Dedifferentiated amniotic fluid mesenchymal stem cell (primary cell): ENCODE results near the gene UNC119.

Source experiments
- DNase-seq: peaks from one replicate; pipeline ENCODE4 v3.0.0-alpha.2; 2016; ENCODE audit errors: extremely low spot score

UNC119 gene

DNA sequence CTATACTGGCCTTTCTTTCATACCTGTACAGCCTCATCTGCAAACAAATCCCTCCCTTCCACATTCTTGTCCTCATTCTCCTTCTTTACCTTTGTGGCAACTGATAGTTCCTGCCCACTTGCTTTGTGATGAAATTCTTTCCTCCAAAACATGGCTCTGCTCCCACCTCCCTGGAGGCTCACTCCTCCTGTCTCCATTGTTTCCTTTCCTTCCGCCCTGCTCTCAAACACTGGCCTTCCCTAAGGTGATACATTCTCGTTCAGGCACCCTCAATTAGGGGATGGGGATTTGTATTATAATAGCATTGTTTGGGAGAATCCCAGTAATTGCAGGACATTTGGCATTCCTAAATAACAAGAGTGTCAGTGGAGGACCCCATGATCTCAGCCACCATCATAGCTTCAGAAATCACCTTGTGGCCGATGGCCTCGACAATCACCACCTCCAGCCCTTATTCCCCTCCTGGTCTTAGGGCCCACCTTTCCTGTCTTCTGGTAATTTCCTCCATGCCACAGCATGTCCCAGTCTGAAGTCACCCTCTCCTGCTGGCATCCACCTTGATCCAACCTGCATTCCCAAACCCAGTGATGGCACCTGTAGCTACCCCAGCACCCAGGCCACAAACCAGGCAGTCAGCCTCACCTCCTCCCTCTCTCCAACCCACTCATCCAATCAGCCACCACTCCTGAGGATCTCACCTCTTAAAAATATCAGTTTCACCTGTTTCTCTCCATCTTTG is 7.9 kb downstream of the UNC119 start:
- no peak for DNase-seq

DNA sequence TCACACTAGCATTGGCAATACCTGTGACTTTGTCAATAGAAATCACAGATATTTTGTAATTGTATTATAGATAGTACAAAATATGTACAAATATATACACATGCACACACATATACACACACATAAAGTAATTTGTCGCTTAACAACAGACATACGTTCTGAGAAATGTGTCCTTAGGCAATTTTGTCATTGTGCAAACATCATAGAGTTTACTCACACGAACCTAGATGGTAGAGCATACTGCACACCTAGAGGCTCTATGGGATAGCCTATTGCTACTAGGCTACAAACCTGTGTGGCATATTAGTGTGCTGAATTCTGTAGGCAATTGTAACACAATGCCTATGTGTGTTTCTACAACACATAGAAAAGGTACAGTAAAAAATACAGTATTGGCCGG is 11.0 kb downstream of the UNC119 start:
- DNase-seq: no peak

DNA sequence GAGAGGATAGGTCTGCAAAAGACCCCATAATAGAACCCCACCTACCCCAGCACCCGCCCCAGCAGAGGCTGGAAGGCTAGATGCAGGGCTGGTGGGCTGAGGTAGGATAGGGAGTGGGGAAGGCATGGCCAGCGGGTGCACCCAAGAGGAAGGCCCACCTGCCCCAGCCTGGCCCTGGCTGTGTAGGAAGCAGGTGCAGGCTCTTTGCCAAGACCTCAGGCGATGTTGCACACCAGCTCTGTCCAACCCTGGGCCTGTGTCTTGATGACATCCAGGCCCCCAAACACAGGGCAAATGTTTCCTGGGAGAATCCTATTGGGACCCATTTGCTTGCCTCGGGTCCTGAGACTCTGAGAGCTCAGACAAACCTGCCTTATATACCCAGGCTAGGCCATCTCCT is 12.2 kb downstream of the UNC119 start:
- DNase-seq: no peak

DNA sequence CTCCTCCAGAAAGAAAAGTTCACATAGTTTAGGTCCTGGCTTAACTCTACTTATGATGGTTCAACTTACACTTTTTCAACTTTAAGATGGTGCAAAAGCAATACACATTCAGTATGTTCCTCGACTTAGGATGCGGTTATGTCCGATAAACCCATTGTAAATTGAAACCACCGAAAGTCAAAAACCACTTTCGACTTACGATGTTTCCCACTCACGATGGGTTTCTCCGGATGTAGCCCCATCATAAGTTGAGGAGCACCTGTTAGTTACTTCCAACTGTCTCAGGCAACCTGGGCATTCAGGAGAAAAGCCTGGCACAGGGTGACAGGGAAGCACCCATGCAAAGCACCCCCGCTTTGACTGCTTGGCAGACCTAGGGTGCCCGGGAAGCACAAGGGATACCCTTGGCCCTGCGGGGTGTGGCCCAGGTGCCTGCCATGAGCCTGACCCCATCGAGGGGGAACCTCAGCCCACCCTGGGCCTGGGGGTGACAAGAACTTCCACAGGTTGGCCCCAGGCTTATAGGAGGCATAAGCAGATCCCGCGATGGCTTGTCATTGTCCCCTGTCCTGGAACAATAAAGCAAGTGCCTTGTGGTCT is 14.0 kb downstream of the UNC119 start:
- no peak for DNase-seq

DNA sequence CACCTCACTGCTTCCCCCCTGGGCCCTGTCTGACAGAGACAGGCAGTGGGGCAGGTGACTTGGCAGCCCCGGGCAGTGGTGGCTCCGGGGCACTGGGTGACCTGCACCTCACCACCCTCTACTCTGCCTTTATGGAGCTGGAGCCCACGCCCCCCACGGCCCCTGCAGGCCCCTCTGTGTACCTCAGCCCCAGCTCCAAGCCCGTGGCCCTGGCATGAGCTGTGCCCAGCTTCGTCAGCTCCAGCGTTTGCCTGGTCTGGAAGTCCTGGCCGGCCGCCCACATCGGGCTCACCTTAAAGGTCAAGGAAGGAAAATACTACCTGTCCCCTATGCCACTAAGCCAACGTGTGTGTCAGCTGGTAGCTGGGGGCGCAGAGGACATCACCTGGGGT is 15.2 kb downstream of the UNC119 start:
- no peak for DNase-seq

DNA sequence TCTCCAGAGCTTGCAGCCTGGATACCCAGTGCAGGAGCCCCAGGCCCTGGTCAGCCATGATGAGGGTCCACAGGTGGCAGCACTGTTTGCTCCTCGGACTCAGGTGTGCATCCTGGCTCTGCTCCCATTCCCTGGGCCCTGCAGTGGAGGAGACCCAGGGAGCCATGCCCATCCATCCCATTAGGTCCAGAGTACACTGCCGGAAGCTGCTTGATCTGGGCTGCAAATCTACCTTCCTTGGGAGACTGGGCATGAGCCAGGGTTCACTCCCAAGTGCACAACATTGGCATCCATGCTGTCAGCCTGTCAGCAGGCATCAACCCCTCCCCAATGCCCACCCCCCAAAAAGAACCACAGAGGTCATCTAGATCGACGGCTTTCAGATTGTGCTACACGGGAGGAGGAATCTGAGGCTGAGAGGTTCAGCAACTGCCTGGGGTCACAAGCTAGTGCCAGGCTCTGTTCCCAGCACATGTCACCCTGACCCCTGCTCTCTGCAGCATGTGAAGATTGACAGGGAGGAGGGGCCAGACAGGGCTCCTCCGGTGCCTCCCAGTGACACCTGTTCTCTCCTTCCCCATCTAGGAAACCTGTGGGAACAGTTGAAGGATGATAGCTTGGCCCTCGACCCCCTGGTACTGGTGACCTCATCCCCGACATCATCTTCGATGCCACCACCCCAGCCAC is 15.7 kb downstream of the UNC119 start:
- DNase-seq: no peak

DNA sequence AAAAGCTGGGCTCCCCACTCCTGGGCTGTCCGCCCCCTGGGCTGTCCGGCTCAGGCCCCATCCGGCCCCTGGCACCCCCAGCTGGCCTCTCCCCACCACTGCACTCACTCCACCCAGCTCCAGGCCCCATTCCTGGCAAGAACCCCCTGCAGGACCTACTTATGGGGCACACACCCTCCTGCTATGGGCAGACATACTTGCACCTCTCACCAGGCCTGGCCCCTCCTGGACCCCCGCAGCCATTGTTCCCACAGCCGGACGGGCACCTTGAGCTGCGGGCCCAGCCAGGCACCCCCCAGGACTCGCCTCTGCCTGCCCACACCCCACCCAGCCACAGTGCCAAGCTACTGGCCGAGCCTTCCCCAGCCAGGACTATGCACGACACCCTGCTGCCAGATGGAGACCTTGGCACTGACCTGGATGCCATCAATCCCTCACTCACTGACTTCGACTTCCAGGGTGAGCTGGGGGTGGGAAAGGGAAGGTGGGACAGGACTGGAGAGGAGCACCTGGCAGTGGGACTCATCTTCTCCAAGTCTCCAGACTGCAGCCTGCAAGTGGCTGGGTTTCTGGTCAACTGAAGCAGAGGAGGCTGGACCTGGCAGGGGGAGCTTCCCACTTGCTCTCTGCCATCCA is 17.6 kb downstream of the UNC119 start:
- no peak for DNase-seq

DNA sequence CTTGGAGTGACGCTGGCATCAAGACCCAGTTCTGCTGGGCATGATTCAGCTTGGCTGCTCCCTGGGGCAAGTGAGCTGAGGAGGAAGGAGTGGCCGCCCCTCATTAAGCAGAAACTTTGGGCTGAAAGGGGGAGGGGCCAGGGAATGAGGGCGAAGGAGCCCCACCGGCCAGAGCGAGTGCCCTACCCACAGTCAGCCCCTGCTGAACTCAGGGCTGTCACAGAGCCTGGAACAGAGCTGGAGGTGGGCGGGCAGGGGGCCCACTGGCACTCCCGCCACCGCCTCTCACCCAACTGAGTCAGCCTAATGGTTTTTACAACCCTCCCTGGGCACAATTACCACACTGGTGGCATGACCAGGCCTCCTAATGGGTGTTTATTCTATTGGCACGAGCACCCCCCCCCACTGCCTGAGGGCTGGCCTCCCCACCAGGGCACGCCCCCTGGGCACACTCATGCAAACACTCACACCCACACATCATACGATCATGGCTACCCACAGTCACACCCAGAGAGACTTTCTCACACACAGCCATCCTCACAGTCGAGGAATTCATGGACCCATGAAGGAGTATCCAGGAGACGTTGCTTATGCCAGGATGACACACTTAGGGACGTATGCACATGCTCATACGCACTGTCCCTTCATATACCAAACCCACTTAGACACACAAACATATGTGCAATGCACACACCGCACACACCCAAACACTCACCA is 19.2 kb downstream of the UNC119 start:
- DNase-seq: no peak

DNA sequence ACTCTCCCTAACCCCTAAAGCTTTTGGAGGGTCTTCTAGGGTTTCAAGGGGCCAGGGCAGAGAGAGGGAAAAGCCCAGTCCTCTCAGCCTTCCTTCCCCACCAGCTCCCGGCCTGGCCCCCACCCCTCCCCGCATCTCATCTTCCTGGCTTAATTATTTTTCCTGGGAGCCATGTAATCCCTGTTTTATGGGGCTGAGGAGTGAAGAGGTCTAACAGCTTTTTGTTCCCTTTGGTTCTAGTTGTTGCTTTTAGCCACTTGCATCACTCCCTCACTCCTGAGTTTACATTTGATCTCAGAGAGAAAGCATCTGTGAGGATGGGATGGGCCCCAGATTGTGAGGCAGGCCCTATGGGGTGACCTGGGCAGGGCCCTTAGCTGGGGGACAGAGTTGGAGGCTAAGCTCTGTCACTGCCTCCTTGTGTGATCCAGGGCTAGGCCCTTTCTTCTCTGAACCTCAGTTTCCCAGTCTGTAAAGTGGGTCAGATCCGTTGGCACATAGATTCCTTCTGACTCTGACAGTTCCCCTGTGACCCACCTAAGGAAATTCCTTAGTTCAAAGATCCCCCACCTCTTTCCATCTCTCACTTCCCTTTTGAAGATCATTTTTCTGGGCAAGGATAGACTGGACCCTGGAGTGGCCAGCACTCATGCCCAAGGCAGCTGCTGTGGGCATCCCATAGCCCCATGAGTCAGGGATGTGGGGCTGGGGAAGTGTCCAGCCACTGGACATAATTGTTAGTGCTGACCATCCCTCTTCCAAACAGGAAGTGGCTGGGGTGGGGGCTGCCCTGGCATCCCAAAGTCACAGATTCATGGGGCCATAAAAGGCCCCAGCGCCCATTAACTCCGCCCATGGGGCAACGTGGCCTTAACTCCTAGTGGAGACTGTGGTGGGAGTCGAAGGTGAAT is 20.1 kb downstream of the UNC119 start:
- DNase-seq: no peak

DNA sequence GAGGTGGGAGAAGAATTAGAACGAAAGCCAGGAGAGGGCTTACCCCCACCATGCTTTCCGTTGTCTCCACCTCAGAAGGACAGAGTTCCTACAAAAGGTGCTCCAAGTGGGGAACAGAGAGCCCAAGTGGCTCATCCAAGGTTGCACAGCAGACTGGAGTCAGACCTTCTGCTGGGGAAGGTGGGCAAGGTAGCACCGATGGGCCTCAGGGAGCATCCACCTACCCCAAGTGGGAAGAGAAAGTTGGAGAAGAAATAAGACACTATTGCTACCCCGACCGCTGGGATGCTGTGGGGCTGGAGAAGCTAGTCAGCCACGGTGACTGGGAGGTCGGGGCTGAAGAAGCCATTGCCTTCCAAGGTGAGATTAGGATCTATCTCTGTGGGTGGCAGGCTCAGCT is 21.5 kb downstream of the UNC119 start:
- DNase-seq: no peak

DNA sequence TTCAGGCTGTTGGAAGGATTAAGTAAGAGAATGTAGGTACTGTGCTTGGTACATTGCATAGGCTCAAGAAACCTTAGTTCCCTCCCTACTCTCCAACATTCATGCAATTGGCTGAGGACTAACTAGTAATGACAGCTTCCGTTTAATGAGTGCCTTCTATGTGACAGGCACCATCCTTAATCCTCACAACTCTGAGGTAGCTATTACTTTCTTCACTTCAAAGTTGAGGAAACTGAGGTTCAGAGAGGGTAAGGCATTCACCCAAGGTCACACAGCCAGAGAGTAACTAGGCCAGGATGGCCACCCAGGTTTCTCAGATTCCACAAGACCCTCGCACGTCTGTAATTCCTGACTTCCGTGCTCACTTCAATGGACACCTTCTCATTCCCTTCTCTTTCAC is 22.2 kb downstream of the UNC119 start:
- no peak for DNase-seq

DNA sequence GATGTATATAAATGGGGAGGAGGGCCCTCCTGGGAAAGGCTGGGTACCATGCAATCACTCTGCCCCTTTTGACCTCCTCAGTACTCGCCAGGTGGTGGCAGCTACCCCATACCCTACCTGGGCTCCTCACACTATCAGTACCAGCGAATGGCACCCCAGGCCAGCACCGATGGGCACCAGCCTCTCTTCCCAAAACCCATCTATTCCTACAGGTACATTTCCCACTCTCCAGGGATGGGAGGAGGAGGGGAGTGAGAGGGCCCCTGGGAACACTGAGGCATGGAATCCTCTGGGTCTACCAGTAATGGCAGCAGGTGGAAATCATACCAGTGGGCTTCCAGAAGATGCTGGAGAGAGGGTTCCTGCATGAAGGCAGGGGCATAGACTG is 23.4 kb downstream of the UNC119 start:
- DNase-seq: no peak

DNA sequence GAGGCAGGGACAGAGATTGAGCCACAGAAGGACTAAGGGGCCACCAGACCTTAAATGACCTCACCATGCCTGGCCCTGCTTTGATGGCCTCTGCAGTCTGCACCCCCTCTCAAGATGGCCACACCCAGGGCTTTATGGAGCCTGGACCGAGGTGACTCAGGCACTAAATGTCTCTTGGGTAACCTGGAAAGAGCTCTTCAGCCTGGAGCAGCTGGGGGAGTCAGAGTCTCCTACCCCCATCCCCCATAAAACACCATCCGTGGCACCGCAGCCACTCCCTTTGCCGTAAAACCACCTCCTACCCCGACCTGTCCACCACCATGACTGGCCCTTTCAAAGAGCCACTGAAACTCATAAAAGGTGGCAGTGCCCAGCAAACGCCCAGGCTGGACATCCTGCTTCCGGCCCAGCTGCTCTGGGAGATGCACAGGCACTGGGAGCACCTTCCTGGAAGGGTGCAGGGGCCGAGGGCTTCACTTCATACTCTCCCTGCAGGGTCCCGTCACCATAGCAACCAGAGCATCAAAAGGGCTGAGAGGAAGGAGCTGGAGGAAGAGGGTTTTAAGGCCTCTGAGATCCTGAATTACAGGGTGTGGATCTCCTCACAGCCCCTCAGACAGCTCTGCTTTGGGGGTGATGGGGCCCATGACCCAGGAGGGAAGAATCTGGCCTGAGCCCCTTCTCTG is 24.0 kb downstream of the UNC119 start:
- DNase-seq: no peak

DNA sequence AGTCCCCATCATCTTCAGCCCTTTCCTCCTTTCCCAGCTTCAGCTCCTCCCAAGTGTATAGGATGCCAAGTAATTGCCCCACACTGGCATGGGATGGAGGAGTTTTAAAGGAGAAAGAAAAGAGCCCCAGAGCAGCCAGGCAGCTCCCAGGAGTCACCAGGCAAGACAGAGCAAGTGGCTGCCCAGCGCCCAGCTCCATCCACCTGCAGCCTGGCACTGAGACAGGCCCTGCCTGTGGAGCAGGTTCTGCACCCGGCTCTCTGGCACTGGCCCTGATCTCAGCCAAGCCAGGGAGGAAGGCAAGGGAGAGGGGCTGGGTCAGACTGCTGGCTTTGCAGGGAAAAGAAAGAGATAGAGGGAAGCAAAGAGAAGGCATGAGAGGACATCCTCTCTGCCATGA is 24.6 kb downstream of the UNC119 start:
- no peak for DNase-seq

DNA sequence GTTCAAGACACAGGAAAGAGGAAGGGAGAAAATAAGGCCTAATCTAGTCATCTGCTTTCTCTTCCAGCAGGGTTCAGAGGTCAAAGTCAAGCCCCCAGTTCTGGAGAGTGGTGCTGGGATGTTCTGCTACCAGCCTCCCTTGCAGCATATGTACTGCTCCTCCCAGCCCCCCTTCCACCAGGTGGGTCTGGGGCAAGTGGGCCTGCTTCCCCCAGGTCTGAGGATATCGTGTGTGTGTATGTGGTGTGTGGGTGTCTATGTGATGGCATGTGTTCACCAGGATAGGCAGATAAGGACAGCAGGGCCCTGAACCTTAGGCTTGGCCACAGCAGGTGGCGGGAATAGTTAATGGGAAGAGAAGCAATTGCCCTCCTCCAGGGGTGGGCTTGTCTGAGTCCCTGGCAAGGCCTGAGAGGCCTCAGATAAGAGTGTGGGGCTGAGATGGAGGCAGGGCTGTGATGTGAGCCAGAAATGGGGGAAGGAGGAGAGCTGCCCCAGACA is 25.2 kb downstream of the UNC119 start:
- no peak for DNase-seq

DNA sequence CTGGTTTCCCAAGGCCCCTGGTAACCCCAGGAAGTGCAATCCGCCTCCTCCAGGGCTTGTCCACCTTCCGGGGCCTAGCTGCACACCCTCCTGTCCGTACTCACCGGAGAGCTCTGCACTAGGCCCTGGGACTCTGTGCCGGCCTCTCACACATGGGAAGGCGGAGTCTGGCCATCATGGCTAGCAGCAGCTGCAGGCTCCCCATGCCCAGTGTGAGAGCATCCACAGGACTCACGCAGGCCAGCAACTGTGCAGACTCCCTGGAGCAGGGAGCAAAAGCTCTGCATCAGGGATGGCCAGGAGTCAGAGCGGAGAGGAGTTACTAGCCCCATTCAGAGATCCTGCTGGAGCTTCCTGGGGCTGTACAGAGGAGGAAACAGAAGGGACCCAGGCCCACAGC is 26.0 kb downstream of the UNC119 start:
- DNase-seq: no peak

DNA sequence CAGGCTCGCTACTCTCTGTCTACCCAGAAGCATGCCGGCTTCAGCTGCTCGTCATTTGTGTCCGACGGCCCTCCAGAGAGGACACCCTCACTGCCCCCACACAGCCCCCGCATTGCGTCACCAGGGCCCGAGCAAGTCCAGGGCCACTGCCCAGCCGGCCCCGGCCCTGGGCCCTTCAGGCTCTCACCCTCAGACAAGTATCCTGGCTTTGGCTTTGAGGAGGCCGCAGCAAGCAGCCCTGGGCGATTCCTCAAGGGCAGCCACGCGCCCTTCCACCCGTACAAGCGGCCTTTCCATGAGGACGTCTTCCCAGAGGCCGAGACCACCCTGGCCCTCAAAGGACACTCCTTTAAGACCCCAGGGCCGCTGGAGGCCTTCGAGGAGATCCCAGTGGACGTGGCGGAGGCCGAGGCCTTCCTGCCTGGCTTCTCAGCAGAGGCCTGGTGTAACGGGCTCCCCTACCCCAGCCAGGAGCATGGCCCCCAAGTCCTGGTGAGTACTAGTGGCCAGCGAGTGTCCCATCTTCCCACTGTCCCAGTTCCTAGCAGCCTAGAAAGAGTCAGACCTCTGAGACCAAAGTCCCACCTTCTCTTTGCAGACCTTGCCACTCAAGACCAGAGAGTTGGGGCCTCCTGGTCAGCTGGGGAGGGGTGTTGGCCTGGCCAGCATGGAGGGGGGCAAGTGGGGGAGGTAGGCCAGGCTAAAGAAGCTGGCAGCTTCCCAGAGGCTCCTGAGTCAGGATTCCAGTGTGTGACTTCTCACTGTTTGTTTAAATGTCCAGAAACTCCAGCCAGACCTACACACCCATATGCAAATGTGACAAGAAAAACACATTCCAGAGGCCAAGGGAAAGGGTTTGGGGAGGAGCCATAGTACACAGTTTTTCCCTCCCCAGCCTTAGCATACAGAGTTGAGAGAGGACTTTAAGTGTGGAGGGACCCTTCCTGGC is 27.7 kb downstream of the UNC119 start:
- DNase-seq: peak; percentile 33

DNA sequence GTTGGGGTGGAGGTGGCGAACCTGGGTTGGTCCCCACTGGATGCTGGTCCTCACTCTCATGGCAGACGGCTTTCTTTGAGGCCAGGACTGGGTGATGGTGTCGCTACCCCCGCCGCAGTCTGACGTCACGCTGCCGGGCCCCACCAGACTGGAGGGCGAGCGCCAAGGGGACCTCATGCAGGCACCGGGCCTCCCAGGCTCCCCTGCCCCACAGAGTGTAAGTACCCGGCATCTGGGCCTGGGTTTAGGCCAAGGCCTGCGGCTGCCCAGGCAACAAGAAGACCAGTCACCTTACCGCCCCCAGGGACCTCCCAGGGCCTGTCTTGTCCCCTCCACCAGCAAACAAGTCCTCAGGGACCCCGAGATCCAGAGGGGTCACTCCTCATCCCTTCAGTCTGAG is 28.5 kb downstream of the UNC119 start:
- DNase-seq: no peak

DNA sequence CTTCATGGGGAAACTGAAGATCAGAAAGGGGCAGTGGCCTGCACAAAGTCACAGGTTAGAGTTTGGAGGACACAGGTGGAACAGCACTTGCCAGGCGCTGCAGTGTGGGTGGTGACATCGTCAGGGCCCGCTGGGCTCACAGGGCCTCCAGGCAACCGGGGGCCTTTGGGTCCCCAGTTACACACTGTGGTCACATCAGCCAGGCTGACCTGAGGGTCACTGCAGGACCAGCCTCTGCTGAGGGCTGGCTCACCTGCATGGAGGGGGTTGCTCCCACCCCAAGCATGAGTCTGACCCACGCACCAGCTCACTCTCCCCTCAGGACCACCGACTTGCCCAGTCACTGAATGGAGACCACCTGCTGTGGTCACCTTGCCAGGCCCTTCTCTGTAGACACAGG is 29.2 kb downstream of the UNC119 start:
- DNase-seq: no peak
